Measurements from ENCODE around the gene FAM3A.

The FAM3A gene

GRCh38 chrX:154532690-154533089 is 16.7 kb upstream of the FAM3A start:
- no peak for DNase-seq

- peak; percentile 95 for DNase-seq
Measured at GRCh38 chrX:154531626-154532025, 15.6 kb upstream of the FAM3A start.

- no peak for DNase-seq
Measured at GRCh38 chrX:154530286-154530685, 14.3 kb upstream of the FAM3A start.

DNA sequence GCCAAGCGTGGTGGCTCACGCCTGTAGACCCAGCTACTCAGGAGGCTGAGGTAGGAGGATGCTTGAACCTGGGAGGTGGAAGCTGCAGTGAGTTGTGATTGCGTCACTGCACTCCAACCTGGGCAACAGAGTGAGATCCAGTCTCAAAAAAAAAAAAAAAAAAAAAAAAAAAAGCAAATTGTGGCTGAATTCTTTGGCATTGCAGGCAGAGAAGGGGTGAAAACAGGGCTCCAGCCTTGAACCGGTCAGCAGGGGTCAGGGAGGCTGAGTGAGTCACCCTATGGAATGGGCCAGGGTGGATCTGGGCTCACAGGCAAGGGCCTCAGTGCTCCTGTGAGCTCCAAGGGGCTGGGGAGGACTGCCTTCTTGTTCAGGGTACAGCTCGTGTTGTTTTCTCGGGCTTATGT is 13.2 kb upstream of the FAM3A start:
- DNase-seq: no peak

- DNase-seq: peak; percentile 90
Measured at GRCh38 chrX:154526901-154527675, 11.1 kb upstream of the FAM3A start.

GRCh38 chrX:154525606-154526490 is 9.8 kb upstream of the FAM3A start:
- no peak for DNase-seq

DNA sequence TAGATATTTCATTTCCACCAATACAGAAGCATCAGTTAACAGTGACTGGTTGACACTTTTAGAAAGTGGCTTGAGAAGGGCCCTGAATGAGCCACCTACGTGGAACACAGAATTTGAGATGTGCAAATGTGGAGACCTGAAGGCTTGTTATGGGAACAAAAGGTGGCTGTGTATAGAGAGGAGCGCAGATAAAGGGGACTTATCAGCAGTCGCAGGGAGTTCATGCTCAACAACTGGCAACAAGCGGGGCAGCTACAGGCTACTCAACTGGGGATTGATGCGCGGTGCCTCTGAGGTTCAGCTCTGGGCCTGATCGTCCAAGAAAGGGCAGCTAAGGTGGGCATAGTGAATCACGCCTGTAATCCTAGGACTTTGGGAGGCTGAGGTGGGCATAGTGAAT is 3.4 kb upstream of the FAM3A start:
- DNase-seq: no peak

DNA sequence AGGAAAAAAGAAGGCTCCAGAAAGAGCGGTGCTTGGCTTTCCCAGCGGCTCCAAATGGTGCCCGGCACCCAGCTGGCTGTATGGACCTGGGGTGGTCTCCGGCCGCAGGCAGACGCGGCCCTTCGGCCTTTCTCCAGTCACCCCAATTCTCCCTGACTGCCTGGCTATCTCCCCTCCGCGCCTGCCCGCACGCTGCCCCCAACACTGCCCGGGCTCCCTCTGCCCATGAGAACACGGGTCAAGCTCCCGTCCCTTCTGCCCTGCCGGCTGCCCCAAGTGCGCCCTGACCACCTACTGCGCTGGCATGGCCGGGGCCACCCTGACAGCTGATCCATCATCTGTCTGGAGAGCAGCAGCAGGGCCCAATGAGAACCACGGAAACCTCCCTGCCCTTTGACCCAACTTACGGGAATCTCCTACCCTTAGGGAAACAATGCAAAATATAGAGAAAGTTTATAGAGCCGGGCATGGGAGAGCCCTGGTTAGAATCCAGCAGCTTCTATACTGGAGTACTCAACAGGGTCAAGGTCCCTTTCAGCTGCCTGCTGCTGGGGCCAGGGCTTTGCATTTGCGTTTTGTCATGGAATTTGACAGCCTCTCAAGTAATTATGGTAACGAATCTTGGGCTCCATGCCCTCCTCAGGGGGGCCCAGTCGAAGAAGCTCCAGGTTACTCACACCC is 1.2 kb upstream of the FAM3A start:
- no peak for DNase-seq

GRCh38 chrX:154516656-154517100 is 646 bp upstream of the FAM3A start:
- peak; percentile 71 for DNase-seq

- no peak for DNase-seq
Measured at GRCh38 chrX:154515090-154515965, 704 bp downstream of the FAM3A start.

DNA sequence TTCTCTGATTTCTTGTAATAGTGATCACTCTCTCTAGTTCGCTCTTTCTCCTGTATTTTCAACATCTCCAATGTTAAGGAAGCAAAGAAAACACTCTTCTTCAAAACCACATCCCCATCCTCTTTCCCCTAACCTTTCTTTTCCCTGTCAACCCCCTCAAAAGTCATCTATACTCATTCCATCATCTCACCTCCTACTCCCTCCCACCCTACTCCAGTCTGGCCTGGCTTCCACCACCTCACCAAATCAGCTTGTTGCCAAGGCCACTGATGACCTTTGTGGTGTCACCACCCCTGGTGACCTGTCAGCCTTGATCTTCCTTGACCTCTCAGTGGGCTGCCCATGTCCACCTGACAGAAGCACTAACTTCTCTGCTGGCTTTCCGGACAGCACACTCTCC is 2.3 kb downstream of the FAM3A start:
- DNase-seq: no peak

DNA sequence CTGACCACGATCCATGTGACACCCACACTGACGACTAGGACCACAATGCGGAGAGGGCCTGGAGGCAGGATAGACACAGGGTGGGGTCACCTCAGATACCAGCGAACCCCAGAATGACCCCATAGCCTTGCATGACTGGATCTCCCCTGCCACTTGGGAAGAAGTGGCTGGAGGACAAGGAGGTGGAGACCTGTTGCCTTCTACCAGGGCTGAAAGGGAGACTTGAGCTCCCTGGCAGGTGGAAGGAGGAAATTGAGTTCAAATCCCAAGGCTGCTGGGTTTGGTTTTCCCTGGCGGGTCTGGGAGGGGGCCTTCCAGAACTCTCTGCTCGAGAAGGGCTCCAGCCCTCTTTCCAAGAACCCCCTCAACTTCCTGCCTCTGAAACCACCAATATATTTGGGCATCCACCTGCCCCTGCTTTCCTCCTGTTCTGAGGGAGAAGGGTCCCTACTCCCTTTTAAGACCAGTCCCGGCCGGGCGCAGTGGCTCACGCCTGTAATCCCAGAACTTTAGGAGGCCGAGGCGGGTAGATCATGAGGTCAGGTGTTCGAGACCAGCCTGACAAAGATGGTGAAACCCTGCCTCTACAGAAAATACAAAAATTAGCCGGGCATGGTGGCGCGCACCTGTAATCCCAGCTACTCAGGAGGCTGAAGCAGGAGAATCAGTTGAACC is 3.0 kb downstream of the FAM3A start:
- DNase-seq: no peak

GRCh38 chrX:154511761-154512160 is 4.3 kb downstream of the FAM3A start:
- DNase-seq: no peak

GRCh38 chrX:154509455-154509854 is 6.6 kb downstream of the FAM3A start:
- DNase-seq: no peak

DNA sequence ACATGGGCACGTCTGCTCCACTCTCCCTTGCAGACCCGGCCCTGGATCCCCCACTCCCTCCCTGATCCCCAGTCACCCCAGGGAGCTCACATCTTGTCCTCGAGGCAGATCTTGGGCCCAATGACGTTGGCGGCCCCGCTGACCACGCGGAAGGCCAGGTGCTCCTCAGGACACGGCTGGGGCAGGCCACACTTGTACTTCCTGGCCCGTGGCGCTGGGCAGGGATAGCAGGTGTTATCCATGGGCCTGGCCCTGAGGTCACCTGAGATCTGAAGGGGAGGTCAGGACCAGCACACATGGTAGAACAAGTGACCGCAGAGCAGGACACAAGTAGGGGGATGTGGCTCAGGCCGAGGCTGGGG is 7.7 kb downstream of the FAM3A start:
- no peak for DNase-seq

GRCh38 chrX:154507673-154508383 is 8.2 kb downstream of the FAM3A start:
- DNase-seq: no peak

DNA sequence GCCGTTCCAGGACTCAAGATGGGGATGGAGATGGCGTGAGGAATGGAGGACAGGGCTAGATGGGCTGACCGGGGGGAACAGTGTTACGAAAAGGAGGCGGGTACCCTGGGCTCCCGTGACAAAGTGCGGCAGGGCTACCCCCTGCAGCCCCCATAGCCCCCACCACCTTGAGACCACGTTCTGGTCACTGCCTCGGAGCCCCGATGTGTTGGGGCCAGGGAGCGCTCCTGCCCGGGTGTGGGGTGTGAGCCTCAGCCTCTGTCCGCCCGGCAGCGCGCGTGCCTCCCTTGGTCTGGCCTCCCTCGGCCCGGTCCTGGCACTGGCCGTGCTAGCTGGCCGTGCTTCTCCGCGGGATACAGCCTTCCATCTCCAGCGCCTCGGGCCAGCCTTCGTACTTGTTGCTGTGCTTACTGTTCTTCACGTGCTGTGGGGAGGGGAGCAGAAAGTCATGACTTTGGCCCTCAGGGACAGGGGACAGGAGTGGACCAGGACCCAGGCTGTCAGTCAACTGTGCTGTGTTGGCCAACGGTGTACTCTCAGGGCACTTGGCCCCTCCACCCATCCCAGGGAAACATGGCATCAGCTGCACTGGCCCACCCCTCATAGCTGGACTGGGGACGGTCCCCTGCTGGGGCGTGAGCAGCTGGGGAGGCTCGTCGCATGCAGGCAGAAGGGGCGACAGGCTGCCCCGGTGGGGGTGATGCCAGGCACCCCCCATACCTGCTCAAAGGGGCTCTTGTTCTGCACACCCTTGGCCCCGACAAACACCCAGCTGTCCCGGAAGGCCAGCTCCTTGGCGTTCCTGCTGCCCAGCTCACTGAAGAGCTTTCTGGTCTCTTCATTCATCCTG is 9.3 kb downstream of the FAM3A start:
- no peak for DNase-seq

GRCh38 chrX:154505734-154506133 is 10.3 kb downstream of the FAM3A start:
- DNase-seq: peak; percentile 89

- no peak for DNase-seq
Measured at GRCh38 chrX:154502989-154503388, 13.0 kb downstream of the FAM3A start.

- DNase-seq: no peak
Measured at GRCh38 chrX:154502098-154502497, 13.9 kb downstream of the FAM3A start.
